D721Med (cell line): ENCODE data around the gene RRAS2.
"Not testable (repeated sequence)": the region's sequence is repeated elsewhere in the genome, so short reads cannot be mapped to it uniquely, and the experiment has no call there.

ENCODE experiments used
- DNase-seq: peaks from one replicate; pipeline ENCODE4 v3.0.0; 2011; ENCODE audit warnings: low spot score; ENCODE audit not compliant: insufficient read length
- FAIRE-seq: peaks from 2 replicates; lab custom pipeline; 2011; peaks lifted over from hg19 to GRCh38; lab: Jason Lieb, UNC
- CTCF ChIP-seq: IDR thresholded peaks from 2 replicates; pipeline ENCODE4 v1.5.1; 2012; ENCODE audit warnings: mild to moderate bottlenecking, control low read depth; ENCODE audit not compliant: insufficient read depth; ENCODE audit errors: missing control alignments

RRAS2 gene

DNA sequence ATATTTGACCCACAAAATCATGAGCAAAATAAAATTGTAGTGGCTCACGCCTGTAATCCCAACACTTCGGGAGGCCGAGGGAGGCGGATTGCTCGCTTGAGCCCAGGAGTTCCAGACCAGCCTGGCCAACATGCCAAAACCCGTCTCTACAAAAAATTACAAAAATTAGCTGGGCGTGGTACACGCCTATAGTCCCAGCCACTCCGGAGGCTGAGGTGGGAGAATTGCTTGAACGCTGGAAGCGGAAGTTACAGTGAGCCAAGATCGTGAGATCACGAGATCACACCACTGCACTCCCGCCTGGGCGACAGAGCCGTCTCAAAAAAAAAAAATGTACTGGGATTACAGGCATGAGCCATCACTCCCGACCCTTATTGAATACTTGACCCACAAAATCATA is 2.0 kb upstream of the RRAS2 start:
- no peak for TF ChIP-seq CTCF
- no peak for FAIRE-seq
- no peak for DNase-seq

- DNase-seq = no peak
- no peak for FAIRE-seq
- TF ChIP-seq CTCF = no peak
These were observed 583 bp upstream of the RRAS2 start for GRCh38 chr11:14359501-14360031.

GRCh38 chr11:14357881-14358728 is 878 bp downstream of the RRAS2 start:
- DNase-seq (no peak), FAIRE-seq (no peak)
- TF ChIP-seq CTCF = no peak

DNA sequence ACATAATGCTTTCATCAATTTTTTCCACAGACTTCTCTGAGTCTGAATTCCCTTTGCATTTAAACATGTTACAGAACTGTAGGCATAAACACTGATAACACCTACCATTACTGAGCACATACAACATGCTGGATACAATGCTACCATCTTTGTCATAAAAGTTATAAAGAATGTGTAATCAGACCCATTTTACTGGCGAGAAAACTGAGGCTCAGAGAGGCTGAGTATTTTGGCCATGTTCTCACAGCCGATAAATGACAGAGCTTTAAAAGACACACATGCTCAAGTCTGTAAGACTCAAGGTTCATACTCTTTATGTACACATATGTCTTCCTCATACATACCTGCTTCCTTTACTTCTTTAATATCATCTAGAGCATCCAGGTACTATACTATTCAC is 2.6 kb downstream of the RRAS2 start:
- no peak for DNase-seq

DNA sequence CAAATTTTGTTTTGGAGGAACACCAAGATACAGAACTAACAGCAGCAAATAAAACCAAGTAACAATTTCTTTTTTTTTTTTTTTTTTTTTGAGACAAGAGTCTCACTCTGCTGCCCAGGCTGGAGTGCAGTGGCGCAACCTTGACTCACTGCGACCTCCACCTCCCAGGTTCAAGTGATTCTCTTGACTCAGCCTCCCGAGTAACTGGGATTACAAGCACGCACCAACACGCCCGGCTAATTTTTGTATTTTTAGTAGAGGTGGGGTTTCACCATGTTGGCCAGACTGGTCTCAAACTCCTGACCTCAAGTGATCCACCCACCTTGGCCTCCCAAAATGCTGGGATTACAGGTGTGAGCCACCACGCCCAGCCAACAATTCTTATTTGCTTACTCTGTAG is 4.4 kb downstream of the RRAS2 start:
- not testable (repeated sequence) for FAIRE-seq, DNase-seq

More for the DNA sequence above, 2.6 kb downstream of the RRAS2 start:
- FAIRE-seq = no peak
- no peak for TF ChIP-seq CTCF

- FAIRE-seq = no peak
- no peak for DNase-seq
These were observed 8.2 kb downstream of the RRAS2 start for GRCh38 chr11:14350716-14351238.

DNA sequence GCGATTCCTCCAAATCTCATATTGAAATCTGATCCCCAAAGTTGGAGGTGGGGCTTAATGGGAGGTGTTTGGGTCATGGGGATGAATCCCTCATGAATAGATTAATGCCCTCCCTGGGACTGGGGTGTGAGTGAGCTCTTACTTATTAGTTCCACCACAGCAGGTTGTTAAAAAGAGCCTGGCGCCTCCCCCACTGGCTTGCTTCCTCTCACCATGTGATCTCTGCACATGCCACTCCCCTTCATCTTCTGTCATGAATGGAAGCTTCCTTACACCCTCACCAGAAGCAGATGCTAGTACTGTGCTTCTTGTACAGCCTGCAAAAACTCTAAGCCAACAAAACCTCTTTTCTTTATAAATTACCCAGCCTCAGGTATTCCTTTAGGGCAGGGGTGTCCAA is 8.8 kb downstream of the RRAS2 start:
- DNase-seq (no peak), FAIRE-seq (no peak)
- TF ChIP-seq CTCF = no peak

More at GRCh38 chr11:14350716-14351238, 8.2 kb downstream of the RRAS2 start:
- TF ChIP-seq CTCF = no peak
